Astrocyte of the spinal cord (primary cell): ENCODE measurements around the gene MXD3.

Experiments
- DNase-seq: peaks from one replicate; pipeline ENCODE4 v3.0.0; 2011; ENCODE audit warnings: low read depth, low spot score
- H3K4me3 ChIP-seq: 2 replicates; pipeline ENCODE4 v1.5.1; 2011; ENCODE audit warnings: low read depth, mild to moderate bottlenecking, low read length, moderate library complexity
- in situ Hi-C: cut with HindIII; loops from 2 replicates; pipeline ENCODE4 v1.10.0; 2017; ENCODE audit warnings: low sequenced_read_pairs
- TF ChIP-seq, protein P1 (sequence below): IDR thresholded peaks from 2 replicates; pipeline ENCODE4 v1.5.1; 2012; ENCODE audit warnings: low read depth, mild to moderate bottlenecking, low read length, inconsistent platforms

Gene MXD3

DNA sequence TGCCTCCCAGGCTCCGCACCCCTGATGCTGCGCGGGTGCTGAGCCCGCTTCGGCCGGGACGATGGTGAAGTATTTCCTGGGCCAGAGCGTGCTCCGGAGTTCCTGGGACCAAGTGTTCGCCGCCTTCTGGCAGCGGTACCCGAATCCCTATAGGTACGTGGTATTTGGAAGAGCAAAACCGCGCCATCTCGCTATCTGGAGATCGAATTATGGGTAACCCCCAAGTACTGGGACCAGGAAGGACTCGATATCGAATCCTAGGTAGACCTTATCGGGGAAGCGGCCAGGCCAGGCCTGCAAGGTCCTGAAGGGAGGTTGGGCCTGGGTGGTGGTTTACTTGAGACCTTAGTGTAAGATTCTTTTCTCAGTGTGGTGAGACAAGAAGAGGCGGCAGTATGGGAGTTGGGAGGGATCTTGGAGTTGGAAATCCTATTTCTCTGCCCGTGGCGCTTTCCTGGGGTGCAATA is 7.7 kb downstream of the MXD3 start:
- peak overlapping the region; percentile 88 for H3K4me3 ChIP-seq
- no peak for DNase-seq
- TF ChIP-seq, protein P1, sequence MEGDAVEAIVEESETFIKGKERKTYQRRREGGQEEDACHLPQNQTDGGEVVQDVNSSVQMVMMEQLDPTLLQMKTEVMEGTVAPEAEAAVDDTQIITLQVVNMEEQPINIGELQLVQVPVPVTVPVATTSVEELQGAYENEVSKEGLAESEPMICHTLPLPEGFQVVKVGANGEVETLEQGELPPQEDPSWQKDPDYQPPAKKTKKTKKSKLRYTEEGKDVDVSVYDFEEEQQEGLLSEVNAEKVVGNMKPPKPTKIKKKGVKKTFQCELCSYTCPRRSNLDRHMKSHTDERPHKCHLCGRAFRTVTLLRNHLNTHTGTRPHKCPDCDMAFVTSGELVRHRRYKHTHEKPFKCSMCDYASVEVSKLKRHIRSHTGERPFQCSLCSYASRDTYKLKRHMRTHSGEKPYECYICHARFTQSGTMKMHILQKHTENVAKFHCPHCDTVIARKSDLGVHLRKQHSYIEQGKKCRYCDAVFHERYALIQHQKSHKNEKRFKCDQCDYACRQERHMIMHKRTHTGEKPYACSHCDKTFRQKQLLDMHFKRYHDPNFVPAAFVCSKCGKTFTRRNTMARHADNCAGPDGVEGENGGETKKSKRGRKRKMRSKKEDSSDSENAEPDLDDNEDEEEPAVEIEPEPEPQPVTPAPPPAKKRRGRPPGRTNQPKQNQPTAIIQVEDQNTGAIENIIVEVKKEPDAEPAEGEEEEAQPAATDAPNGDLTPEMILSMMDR: no peak
- in situ Hi-C loops: no loop called here

DNA sequence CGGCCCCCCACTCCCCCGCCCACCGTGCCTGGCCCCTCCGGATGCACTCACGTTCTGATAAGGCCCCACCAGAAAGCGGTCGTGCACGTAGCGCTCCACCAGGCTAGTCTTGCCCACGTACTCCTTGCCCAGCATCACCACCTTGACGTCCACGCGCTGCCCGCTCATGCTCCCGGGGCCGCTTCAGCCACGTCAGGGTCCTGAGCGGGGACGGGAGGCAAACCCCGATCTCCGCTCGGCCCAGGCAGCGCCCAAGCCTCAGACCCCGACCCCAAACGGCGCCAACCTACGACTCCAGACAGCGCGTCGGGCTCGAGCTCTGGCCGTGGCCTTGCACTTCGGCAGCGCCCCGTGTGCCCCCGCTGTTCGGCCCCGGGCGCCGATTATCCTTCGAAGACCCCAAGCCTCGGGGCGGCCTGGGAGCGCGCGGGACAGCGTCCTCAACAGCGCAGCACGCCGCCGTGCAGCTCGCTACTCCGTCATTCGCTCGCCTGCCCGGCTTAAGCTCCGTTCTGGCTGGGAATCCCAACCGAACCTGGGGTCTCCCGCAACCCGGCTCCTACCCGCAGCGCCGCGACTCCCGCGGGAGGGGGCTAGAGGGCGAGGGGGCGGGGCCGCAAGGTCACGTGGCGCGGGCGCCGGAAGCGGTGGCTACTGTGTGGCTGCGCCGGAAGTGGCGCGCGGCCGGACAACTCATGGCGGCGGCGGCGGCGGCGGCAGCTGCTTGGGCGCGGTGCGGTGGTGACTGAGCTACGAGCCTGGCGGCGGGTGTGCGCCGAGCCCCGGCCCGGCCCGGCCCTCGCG is 8.4 kb downstream of the MXD3 start, which contains the start of the genes PRELID1 and RAB24:
Gene PRELID1 (plus strand): TSS at position 679 of the 804 bp plus-strand sequence. CDS start 187 bp downstream, outside the sequence.
Gene RAB24 (minus strand): TSS at position 599 of the 804 bp plus-strand sequence. CDS start 431 bp downstream, at position 168.
- TF ChIP-seq, protein P1: peak; percentile 38
- peak; percentile 82 for DNase-seq
- peak within 1 kb of the TSS; percentile 88 for H3K4me3 ChIP-seq
- in situ Hi-C loops: no loop called here

DNA sequence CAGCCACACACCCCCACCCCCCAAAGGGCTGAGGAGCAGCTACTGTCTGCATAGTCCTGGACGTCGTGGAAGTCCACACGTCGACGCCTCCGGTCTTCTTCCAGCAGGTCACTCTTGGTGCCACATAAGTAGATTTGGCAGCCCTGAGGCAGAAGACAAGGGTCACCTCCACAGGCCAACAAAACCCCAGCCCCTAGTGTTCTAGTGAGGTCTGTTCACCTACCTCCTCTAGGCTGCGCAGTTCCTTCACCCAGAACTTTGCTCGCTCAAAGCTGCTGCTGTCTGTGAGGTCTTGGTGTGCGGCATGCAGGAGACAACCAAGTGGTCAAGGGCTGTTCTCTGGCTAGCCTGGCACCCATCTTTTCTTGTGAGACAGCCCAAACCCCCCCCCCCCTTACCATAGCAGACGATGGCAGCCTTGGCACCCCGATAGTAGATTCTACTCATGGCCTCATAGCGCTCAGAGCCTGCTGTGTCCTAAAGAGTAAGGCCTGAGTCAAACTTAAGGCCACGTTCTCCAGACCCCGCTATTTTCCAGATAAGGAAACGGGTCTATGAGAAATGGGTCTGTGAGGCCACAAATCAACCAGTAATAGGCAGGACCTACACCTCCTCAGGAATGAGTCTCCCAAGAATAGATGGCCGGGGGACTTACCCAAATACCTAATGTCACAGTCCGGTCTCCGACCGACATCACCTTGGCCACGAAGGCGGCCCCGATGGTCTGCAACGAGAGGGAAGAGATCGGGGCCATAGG is 9.2 kb downstream of the MXD3 start:
- TF ChIP-seq, protein P1: no peak
- H3K4me3 ChIP-seq: peak overlapping the region; percentile 88
- no peak for DNase-seq
- in situ Hi-C loops: no loop called here

DNA sequence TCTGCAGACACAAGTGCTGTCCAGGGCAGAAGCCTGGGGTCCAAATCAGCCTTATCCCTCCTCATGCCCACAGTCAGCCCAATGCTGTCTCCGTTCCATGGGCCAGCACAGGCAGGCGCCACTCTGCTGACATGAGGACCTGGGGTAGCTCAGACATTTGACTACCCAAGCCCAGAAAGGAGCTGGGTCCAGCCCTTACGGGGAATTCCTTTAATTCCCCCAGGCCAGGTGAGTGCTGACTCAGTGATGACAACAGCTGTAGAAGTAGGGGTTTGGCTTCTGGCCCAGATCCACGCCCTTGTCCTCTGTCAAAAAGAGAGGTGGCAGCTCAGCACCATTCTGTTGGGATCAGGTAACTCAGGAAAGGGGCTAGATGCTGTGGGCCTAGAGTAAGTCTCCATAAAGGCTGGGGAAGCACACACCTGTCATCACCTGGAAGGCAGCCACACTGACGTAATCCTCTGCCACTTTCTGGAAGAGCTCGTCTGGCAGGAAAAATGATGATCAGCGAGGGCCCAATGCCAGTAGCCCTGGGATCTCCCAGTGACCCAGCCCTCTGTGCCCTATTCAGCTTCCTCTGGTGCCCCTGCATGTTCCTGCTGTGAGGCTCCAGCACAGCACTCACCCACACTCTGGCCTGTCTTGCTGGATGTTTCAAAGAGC is 10.1 kb downstream of the MXD3 start:
- in situ Hi-C loops: no loop called here
- H3K4me3 ChIP-seq: no peak overlapping the region
- no peak for DNase-seq
- TF ChIP-seq, protein P1: no peak

DNA sequence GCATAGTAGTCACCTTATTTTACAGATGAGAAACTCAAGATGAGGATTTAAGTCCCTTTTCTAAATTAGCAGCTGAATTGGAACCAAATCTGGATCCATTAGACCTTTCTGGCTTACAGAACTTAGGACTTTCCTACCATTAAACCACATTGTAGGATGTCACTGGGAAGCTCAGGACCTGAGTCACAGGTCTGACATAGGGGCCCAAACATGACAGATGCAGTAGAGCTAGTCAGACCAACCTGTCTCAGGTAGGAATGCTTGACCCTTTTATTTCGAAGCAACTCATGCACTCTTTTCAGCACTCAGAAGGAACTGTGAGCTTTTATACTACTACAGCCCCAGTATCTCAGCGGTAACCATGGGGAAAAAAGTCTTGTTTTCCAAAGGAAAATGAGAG is 10.7 kb downstream of the MXD3 start:
- H3K4me3 ChIP-seq: no peak overlapping the region
- in situ Hi-C loops: no loop called here
- no peak for DNase-seq
- TF ChIP-seq, protein P1: no peak

DNA sequence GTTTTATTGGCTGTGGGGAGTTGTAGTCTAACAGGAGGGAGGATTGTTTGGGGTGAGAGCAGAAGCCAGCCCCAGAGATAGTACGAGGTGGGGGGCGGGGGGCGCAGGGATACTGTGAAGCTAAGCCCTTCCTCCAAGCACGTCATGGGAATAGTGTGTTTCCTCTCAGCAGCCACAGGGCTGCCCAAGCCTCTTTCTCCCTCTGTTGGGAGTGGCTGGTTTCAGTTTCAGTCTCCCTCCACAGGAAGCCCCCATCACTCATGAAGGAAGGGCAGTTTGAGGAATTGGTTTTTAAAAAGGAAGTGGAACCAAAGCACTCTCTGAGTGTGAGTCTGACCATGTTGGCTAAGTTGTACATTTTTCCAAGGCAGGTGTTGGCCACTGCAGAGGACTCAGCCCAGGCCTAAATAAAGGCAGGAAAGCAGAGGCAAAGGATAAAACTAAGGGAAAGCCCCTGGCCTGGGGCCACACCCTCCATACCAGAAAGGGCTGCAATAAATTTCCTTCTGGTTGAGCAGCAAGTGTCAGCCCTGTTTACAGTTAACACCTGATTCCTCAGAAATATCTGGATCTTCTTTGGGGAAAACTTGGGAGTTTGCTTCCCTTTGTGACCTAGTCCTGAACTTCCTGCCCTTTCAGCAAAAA is 11.3 kb downstream of the MXD3 start:
- TF ChIP-seq, protein P1: peak; percentile 44
- in situ Hi-C loops: no loop called here
- no peak overlapping the region for H3K4me3 ChIP-seq
- DNase-seq: peak; percentile 82
